PC-3 (cell line): Measurements from ENCODE around the gene TTC31. TPM values are rescaled to one million over a fixed set of nuclear protein-coding genes. Genes with fewer than 3 reads are reported as not detected.
A peak's percentile ranks its signal among the peaks of the same experiment; 100 is the strongest.
"Not testable (repeated sequence)": the region's sequence is repeated elsewhere in the genome, so short reads cannot be mapped to it uniquely, and the experiment has no call there.

Source experiments
- ATAC-seq: fragments of 200-7000 bp; cut with Tn5 transposase; 2 replicates; pipeline ENCODE4 v1.9.1; 2020; ENCODE audit warnings: mild to moderate bottlenecking, moderate library complexity
- BruUV-seq: library from RNA; stranded (reverse); fragments of 400-500 nt; replicated peaks from 2 replicates; lab custom pipeline; 2021; lab: Mats Ljungman, UMichigan
- CTCF ChIA-PET: fragments of 300-600 bp; sonication (Branson Sonifier 250); formaldehyde crosslinking; loops from one replicate; lab custom pipeline; 2022; ENCODE audit warnings: antibody characterized with exemption; lab: Charles Lee
- POLR2A ChIA-PET: fragments of 300-600 bp; sonication (Branson Sonifier 250); formaldehyde crosslinking; loops from one replicate; lab custom pipeline; 2022; ENCODE audit warnings: antibody characterized with exemption; ENCODE audit not compliant: unreplicated experiment; lab: Charles Lee
- DNase-seq: peaks from one replicate; pipeline ENCODE4 v3.0.0-alpha.2; 2015
- H2AFZ ChIP-seq: fragments of 300-600 bp; sonication (generic); 2 replicates; pipeline ENCODE4 v1.6.0; 2016; ENCODE audit warnings: antibody characterized with exemption, low read length
- H3F3A ChIP-seq: fragments of 300-600 bp; sonication (generic); one replicate; pipeline ENCODE4 v1.6.0; 2017; ENCODE audit warnings: antibody characterized with exemption, low read length, control low read depth, mild to moderate bottlenecking; ENCODE audit not compliant: unreplicated experiment
- H3K27ac ChIP-seq: fragments of 300-600 bp; sonication (generic); 2 replicates; pipeline ENCODE4 v1.5.1; 2016; ENCODE audit warnings: mild to moderate bottlenecking, low read length
- H3K27me3 ChIP-seq: fragments of 300-600 bp; sonication (generic); 2 replicates; pipeline ENCODE4 v1.6.1; 2016; ENCODE audit warnings: low read length, mixed read lengths
- H3K36me3 ChIP-seq: fragments of 300-600 bp; sonication (generic); 2 replicates; pipeline ENCODE4 v1.6.1; 2016; ENCODE audit warnings: low read depth, mixed run types, low read length, mixed read lengths
- H3K4me1 ChIP-seq: fragments of 300-600 bp; sonication (generic); 2 replicates; pipeline ENCODE4 v1.5.1; 2016; ENCODE audit warnings: low read length; ENCODE audit not compliant: insufficient read depth
- H3K4me2 ChIP-seq: fragments of 300-600 bp; sonication (generic); 2 replicates; pipeline ENCODE4 v1.6.0; 2016; ENCODE audit warnings: low read length
- H3K4me3 ChIP-seq: fragments of 300-600 bp; sonication (generic); 2 replicates; pipeline ENCODE4 v1.5.1; 2016; ENCODE audit warnings: mild to moderate bottlenecking, low read length, mixed read lengths
- H3K79me2 ChIP-seq: fragments of 300-600 bp; sonication (generic); 2 replicates; pipeline ENCODE4 v1.6.1; 2017; ENCODE audit warnings: low read length, mixed read lengths
- H3K9ac ChIP-seq: fragments of 300-600 bp; sonication (generic); 2 replicates; pipeline ENCODE4 v1.6.0; 2016; ENCODE audit warnings: mild to moderate bottlenecking, low read length
- H3K9me2 ChIP-seq: fragments of 300-600 bp; sonication (generic); replicated peaks from 2 replicates; pipeline ENCODE4 v1.6.1; 2016; ENCODE audit warnings: mixed run types, low read length, mixed read lengths
- H3K9me3 ChIP-seq: fragments of 300-600 bp; sonication (generic); 2 replicates; pipeline ENCODE4 v1.6.1; 2016; ENCODE audit warnings: low read length, mixed read lengths
- H4K20me1 ChIP-seq: fragments of 300-600 bp; sonication (generic); 2 replicates; pipeline ENCODE4 v1.6.1; 2016; ENCODE audit warnings: low read length, mixed read lengths
- CTCF ChIP-seq: fragments of 300-600 bp; sonication (generic); conservative IDR thresholded peaks from 2 replicates; pipeline ENCODE4 v1.5.1; 2017; ENCODE audit warnings: antibody characterized with exemption, low read depth, mild to moderate bottlenecking, low read length
- EZH2 ChIP-seq: fragments of 300-600 bp; sonication (generic); IDR thresholded peaks from one replicate; pipeline ENCODE4 v1.6.1; 2017; ENCODE audit warnings: antibody characterized with exemption, mild to moderate bottlenecking, low read length; ENCODE audit not compliant: unreplicated experiment
- EZH2phosphoT487 ChIP-seq: fragments of 300-600 bp; sonication (generic); IDR thresholded peaks from 2 replicates; pipeline ENCODE4 v1.6.1; 2018; ENCODE audit warnings: mild to moderate bottlenecking, antibody characterized with exemption, low read length, borderline replicate concordance
- intact Hi-C: fragments of 100-400 bp; cut with micrococcal nuclease; formaldehyde crosslinking; loops from 2 replicates; pipeline ENCODE4 v1.9.0; 2023
- total RNA-seq: library from RNA; depleted of rRNA; stranded (reverse); fragments of >200 nt; gene quantifications from 2 replicates; pipeline ENCODE4 v1.2.3, GENCODE V29; 2014

TTC31 gene
- total RNA-seq, 1 experiment from 2014 or later: 21.1 TPM

- Histone ChIP-seq H3K9ac (peak overlapping the region; percentile 88), H4K20me1 (no peaks in the 10 kb centered on the region), H3K4me1 (peaks cover 10% of the 10 kb centered on the region; the same call in 1 of the 2 replicates), H3K36me3 (peaks cover 5% of the 10 kb centered on the region; the same call in 1 of the 2 replicates), H3K9me2 (no peaks in the 10 kb centered on the region), H3K4me2 (peak overlapping the region; percentile 100), H3K27me3 (no peaks in the 10 kb centered on the region), H2AFZ (peak overlapping the region; percentile 95), H3F3A (no peaks in the 10 kb centered on the region), H3K27ac (no peak overlapping the region), H3K4me3 (peak overlapping the region; percentile 94), H3K79me2 (peaks cover 35% of the 10 kb centered on the region), H3K9me3 (no peaks in the 10 kb centered on the region)
- TSS peak; percentile 25 for BruUV-seq
- ChIA-PET CTCF (no interaction called here), POLR2A (no interaction called here)
- TF ChIP-seq EZH2phosphoT487 (no peak), CTCF (no peak), EZH2 (no peak)
- DNase-seq (no peak), ATAC-seq (peak; percentile 4; the same call in 1 of the 2 replicates)
- intact Hi-C loops: no loop called here
Measured at GRCh38 chr2:74464406-74464805, 18.5 kb upstream of the TTC31 start.

GRCh38 chr2:74470742-74471141 lies 12.1 kb upstream of the TTC31 start:
- DNase-seq, BruUV-seq, H3K9me2 ChIP-seq, H3K4me3 ChIP-seq, ATAC-seq, H4K20me1 ChIP-seq, H2AFZ ChIP-seq, H3K9me3 ChIP-seq, CTCF ChIA-PET, H3K9ac ChIP-seq, H3K27ac ChIP-seq, H3K4me2 ChIP-seq, H3K27me3 ChIP-seq, intact Hi-C loops, H3K36me3 ChIP-seq: not testable (repeated sequence)
- POLR2A ChIA-PET: interaction anchor here (0.6 kb wide), 1 partner anchor 466 kb away, joined by 3 read pairs; no protein-coding TSS in a partner anchor
- Histone ChIP-seq H3K79me2 (peaks cover 14% of the 10 kb centered on the region), H3F3A (peaks cover 10% of the 10 kb centered on the region), H3K4me1 (peaks cover 14% of the 10 kb centered on the region)

GRCh38 chr2:74471332-74472065 lies 11.4 kb upstream of the TTC31 start:
- peaks cover 9% of the 10 kb centered on the region for H3K79me2 ChIP-seq
- peaks cover 8% of the 10 kb centered on the region for H3K36me3 ChIP-seq
- no peak for TF ChIP-seq EZH2
- no peak for TF ChIP-seq EZH2phosphoT487
- TF ChIP-seq CTCF: no peak
- no TSS peak for BruUV-seq
- no peaks in the 10 kb centered on the region for H3K9me2 ChIP-seq
- CTCF ChIA-PET: no interaction called here
- H3K27me3 ChIP-seq: no peaks in the 10 kb centered on the region
- intact Hi-C loops: no loop called here
- no peaks in the 10 kb centered on the region for H4K20me1 ChIP-seq
- peak overlapping the region; percentile 79 for H3K4me3 ChIP-seq
- H2AFZ ChIP-seq: peak overlapping the region; percentile 89
- peak overlapping the region; percentile 80 for H3K27ac ChIP-seq
- H3K9me3 ChIP-seq: no peaks in the 10 kb centered on the region
- H3K4me1 ChIP-seq: peaks cover 14% of the 10 kb centered on the region
- DNase-seq (no peak), ATAC-seq (peak; percentile 4; the same call in 1 of the 2 replicates)
- H3K4me2 ChIP-seq: peak overlapping the region; percentile 82
- H3K9ac ChIP-seq: peak overlapping the region; percentile 84
- POLR2A ChIA-PET: interaction anchor here (0.6 to 0.7 kb wide), 2 partner anchors 41 to 467 kb away, joined by 3 to 21 read pairs; no protein-coding TSS in a partner anchor
- peaks cover 10% of the 10 kb centered on the region for H3F3A ChIP-seq
